ENCODE measurements around the gene CAV1.

CAV1 gene

GRCh38 chr7:116551692-116552091 is 26.9 kb downstream of the CAV1 start:
- in situ Hi-C loops (cut with MboI; ENCODE audit: low sequenced_read_pairs, unreplicated experiment) = no loop called here
- no peak for TF ChIP-seq CTCF (IDR thresholded peaks at IDR 0.05; ENCODE audit: borderline replicate concordance, control extremely low read depth, extremely low read depth, insufficient read depth, missing control alignments)
- DNase-seq (ENCODE audit: low spot score) = no peak

- no peak for TF ChIP-seq CTCF (IDR thresholded peaks at IDR 0.05; ENCODE audit: borderline replicate concordance, control extremely low read depth, extremely low read depth, insufficient read depth, missing control alignments)
- in situ Hi-C loops (cut with MboI; ENCODE audit: low sequenced_read_pairs, unreplicated experiment) = no loop called here
- DNase-seq (ENCODE audit: low spot score) = no peak
Observed at GRCh38 chr7:116552602-116553001, 27.8 kb downstream of the CAV1 start.

GRCh38 chr7:116553168-116553964 is 28.5 kb downstream of the CAV1 start:
- TF ChIP-seq CTCF (IDR thresholded peaks at IDR 0.05; ENCODE audit: borderline replicate concordance, control extremely low read depth, extremely low read depth, insufficient read depth, missing control alignments) = no peak
- in situ Hi-C loops (cut with MboI; ENCODE audit: low sequenced_read_pairs, unreplicated experiment) = no loop called here
- no peak for DNase-seq (ENCODE audit: low spot score)

GRCh38 chr7:116554436-116554835 is 29.6 kb downstream of the CAV1 start:
- in situ Hi-C loops (cut with MboI; ENCODE audit: low sequenced_read_pairs, unreplicated experiment) = no loop called here
- no peak for DNase-seq (ENCODE audit: low spot score)
- no peak for TF ChIP-seq CTCF (IDR thresholded peaks at IDR 0.05; ENCODE audit: borderline replicate concordance, control extremely low read depth, extremely low read depth, insufficient read depth, missing control alignments)

- TF ChIP-seq CTCF (IDR thresholded peaks at IDR 0.05; ENCODE audit: borderline replicate concordance, control extremely low read depth, extremely low read depth, insufficient read depth, missing control alignments) = no peak
- in situ Hi-C loops (cut with MboI; ENCODE audit: low sequenced_read_pairs, unreplicated experiment) = no loop called here
- DNase-seq (ENCODE audit: low spot score) = no peak
Observed at GRCh38 chr7:116554911-116555310, 30.1 kb downstream of the CAV1 start.

GRCh38 chr7:116557066-116557585 is 32.3 kb downstream of the CAV1 start:
- in situ Hi-C loops (cut with MboI; ENCODE audit: low sequenced_read_pairs, unreplicated experiment) = no loop called here
- TF ChIP-seq CTCF (IDR thresholded peaks at IDR 0.05; ENCODE audit: borderline replicate concordance, control extremely low read depth, extremely low read depth, insufficient read depth, missing control alignments) = no peak
- DNase-seq (ENCODE audit: low spot score) = no peak

Measured in GM13976 (cell line).